Skeletal muscle tissue (tissue), 4 donors: Measurements from ENCODE around the gene TP53I13. TPM values are rescaled to one million over a fixed set of nuclear protein-coding genes. Genes with fewer than 3 reads are reported as not detected.

Source experiments
- H3K27ac ChIP-seq: one replicate; pipeline ENCODE4 v1.7.0; 2013; ENCODE audit warnings: mild to moderate bottlenecking, low read depth, low read length, inconsistent platforms
- H3K27me3 ChIP-seq, 3 donors: one replicate each; pipeline ENCODE4 v1.7.0; 2013; ENCODE audit warnings: low read length in 3 of 3; ENCODE audit not compliant: control insufficient read depth in 3 of 3, insufficient read depth in 3 of 3
- H3K36me3 ChIP-seq, 3 donors: one replicate each; pipeline ENCODE4 v1.7.0; 2013; ENCODE audit warnings: low read length in 3 of 3; ENCODE audit not compliant: control insufficient read depth in 3 of 3, insufficient read depth in 3 of 3
- H3K4me1 ChIP-seq, 3 donors: one replicate each; pipeline ENCODE4 v1.7.0; 2013; ENCODE audit warnings: low read length in 3 of 3, mild to moderate bottlenecking in 3 of 3; ENCODE audit not compliant: control insufficient read depth in 3 of 3, insufficient read depth in 3 of 3
- H3K4me3 ChIP-seq, 3 donors: one replicate each; pipeline ENCODE4 v1.7.0; 2013; ENCODE audit warnings: low read length in 3 of 3
- H3K9ac ChIP-seq, 3 donors: one replicate each; pipeline ENCODE4 v1.7.0; 2013; ENCODE audit warnings: low read length in 3 of 3, mild to moderate bottlenecking in 3 of 3, moderate library complexity in 2 of 3, low read depth in 1 of 3
- H3K9me3 ChIP-seq, 3 donors: one replicate each; pipeline ENCODE4 v1.7.0; 2013; ENCODE audit warnings: low read length in 3 of 3; ENCODE audit not compliant: control insufficient read depth in 3 of 3
- total RNA-seq: library from RNA; depleted of rRNA; stranded (reverse); fragments of >200 nt; gene quantifications from one replicate; pipeline ENCODE4 v1.2.3, GENCODE V29; 2014
- donor health status: Osteomylitis.

Gene TP53I13
- total RNA-seq, 1 donor from 2014 or later: 26.1 TPM

- no peaks in the 10 kb centered on the region for H3K27me3 ChIP-seq
- no peak overlapping the region for H3K4me3 ChIP-seq
- H3K9me3 ChIP-seq: no peaks in the 10 kb centered on the region
- H3K27ac ChIP-seq: peak overlapping the region; percentile 28
- peaks cover 0 to 2% (median 0%) of the 10 kb centered on the region in 3 donors for H3K36me3 ChIP-seq
- peak overlapping the region in 2 of 3 donors; percentile 20 to 45 for H3K9ac ChIP-seq
- peaks cover 12 to 21% (median 19%) of the 10 kb centered on the region in 3 donors for H3K4me1 ChIP-seq
Measured at GRCh38 chr17:29608986-29609385, 40.5 kb downstream of the TP53I13 start.

- H3K27ac ChIP-seq: no peak overlapping the region
- no peaks in the 10 kb centered on the region for H3K9me3 ChIP-seq
- H3K9ac ChIP-seq: no peak overlapping the region
- no peaks in the 10 kb centered on the region for H3K27me3 ChIP-seq
- H3K4me1 ChIP-seq: peaks cover 25 to 35% (median 32%) of the 10 kb centered on the region in 3 donors
- no peak overlapping the region for H3K4me3 ChIP-seq
- H3K36me3 ChIP-seq: peaks cover 0 to 8% (median 7%) of the 10 kb centered on the region in 3 donors
Measured at GRCh38 chr17:29610395-29610794, 41.9 kb downstream of the TP53I13 start.

GRCh38 chr17:29611351-29612093 lies 43.0 kb downstream of the TP53I13 start:
- Histone ChIP-seq H3K36me3 (peaks cover 8 to 17% (median 13%) of the 10 kb centered on the region in 3 donors), H3K9ac (peak overlapping the region in 1 of 3 donors; percentile 8), H3K4me1 (peaks cover 36 to 46% (median 42%) of the 10 kb centered on the region in 3 donors), H3K27me3 (no peaks in the 10 kb centered on the region), H3K4me3 (no peak overlapping the region), H3K9me3 (no peaks in the 10 kb centered on the region), H3K27ac (no peak overlapping the region)

GRCh38 chr17:29612094-29612403 lies 43.5 kb downstream of the TP53I13 start:
- Histone ChIP-seq H3K9ac (no peak overlapping the region), H3K27ac (no peak overlapping the region), H3K4me1 (peaks cover 41 to 51% (median 47%) of the 10 kb centered on the region in 3 donors), H3K9me3 (no peaks in the 10 kb centered on the region), H3K27me3 (no peaks in the 10 kb centered on the region), H3K36me3 (peaks cover 10 to 17% (median 13%) of the 10 kb centered on the region in 3 donors), H3K4me3 (no peak overlapping the region)

GRCh38 chr17:29612404-29613280 lies 44.1 kb downstream of the TP53I13 start:
- Histone ChIP-seq H3K9ac (no peak overlapping the region), H3K27ac (peak overlapping the region; percentile 66), H3K4me3 (peak overlapping the region in 1 of 3 donors; percentile 6), H3K36me3 (peaks cover 13 to 17% (median 14%) of the 10 kb centered on the region in 3 donors), H3K9me3 (no peaks in the 10 kb centered on the region), H3K27me3 (no peaks in the 10 kb centered on the region), H3K4me1 (peaks cover 47 to 57% (median 53%) of the 10 kb centered on the region in 3 donors)

- Histone ChIP-seq H3K27me3 (no peaks in the 10 kb centered on the region), H3K36me3 (peaks cover 13 to 17% (median 14%) of the 10 kb centered on the region in 3 donors), H3K9me3 (no peaks in the 10 kb centered on the region), H3K4me3 (peak overlapping the region; percentile 46 to 70 (median 58)), H3K4me1 (peaks cover 54 to 64% (median 61%) of the 10 kb centered on the region in 3 donors), H3K27ac (peak overlapping the region; percentile 66), H3K9ac (peak overlapping the region in 2 of 3 donors; percentile 38 to 77)
Measured at GRCh38 chr17:29613352-29613837, 44.9 kb downstream of the TP53I13 start.

- H3K4me3 ChIP-seq: peak overlapping the region; percentile 46 to 70 (median 58)
- peak overlapping the region; percentile 33 to 77 (median 38) for H3K9ac ChIP-seq
Measured at GRCh38 chr17:29613856-29614255, 45.4 kb downstream of the TP53I13 start.

GRCh38 chr17:29614349-29615047 lies 46.0 kb downstream of the TP53I13 start:
- Histone ChIP-seq H3K9ac (peak overlapping the region; percentile 33 to 77 (median 38)), H3K4me1 (peaks cover 59 to 63% (median 62%) of the 10 kb centered on the region in 3 donors), H3K4me3 (no peak overlapping the region), H3K9me3 (no peaks in the 10 kb centered on the region), H3K36me3 (peaks cover 17 to 24% (median 22%) of the 10 kb centered on the region in 3 donors), H3K27ac (peak overlapping the region; percentile 64), H3K27me3 (no peaks in the 10 kb centered on the region)

More at GRCh38 chr17:29613856-29614255, 45.4 kb downstream of the TP53I13 start:
- Histone ChIP-seq H3K4me1 (peaks cover 58 to 64% (median 62%) of the 10 kb centered on the region in 3 donors), H3K36me3 (peaks cover 17 to 22% (median 17%) of the 10 kb centered on the region in 3 donors), H3K9me3 (no peaks in the 10 kb centered on the region), H3K27ac (peak overlapping the region; percentile 64), H3K27me3 (no peaks in the 10 kb centered on the region)

GRCh38 chr17:29615048-29615385 lies 46.5 kb downstream of the TP53I13 start:
- Histone ChIP-seq H3K4me3 (peak overlapping the region in 2 of 3 donors; percentile 48 to 56), H3K9ac (peak overlapping the region in 1 of 3 donors; percentile 77), H3K27ac (peak overlapping the region; percentile 47)

More at GRCh38 chr17:29615048-29615385, 46.5 kb downstream of the TP53I13 start:
- Histone ChIP-seq H3K27me3 (no peaks in the 10 kb centered on the region), H3K4me1 (peaks cover 64 to 67% (median 66%) of the 10 kb centered on the region in 3 donors), H3K36me3 (peaks cover 20 to 24% (median 23%) of the 10 kb centered on the region in 3 donors), H3K9me3 (no peaks in the 10 kb centered on the region)
